Smooth muscle cell (in vitro differentiated cells): ENCODE data around the gene ETNK1. TPM values are rescaled to one million over a fixed set of nuclear protein-coding genes. Genes with fewer than 3 reads are reported as not detected.
A peak's percentile ranks its signal among the peaks of the same experiment; 100 is the strongest.
"Not testable (repeated sequence)": the region's sequence is repeated elsewhere in the genome, so short reads cannot be mapped to it uniquely, and the experiment has no call there.

ENCODE experiments used
- DNase-seq: peaks from one replicate; lab custom pipeline; 2025; ENCODE audit not compliant: unreplicated experiment; lab: John Stamatoyannopoulos, UW
- H2AFZ ChIP-seq: fragments of 200-600 bp; sonication (generic); 2 replicates; pipeline ENCODE4 v1.6.0; 2016; ENCODE audit warnings: antibody characterized with exemption, low read depth, mild to moderate bottlenecking
- H3F3A ChIP-seq: fragments of 200-600 bp; sonication (generic); 2 replicates; pipeline ENCODE4 v1.6.0; 2017; ENCODE audit warnings: antibody characterized with exemption, low read depth
- H3K27ac ChIP-seq: fragments of 200-600 bp; sonication (generic); 2 replicates; pipeline ENCODE4 v1.5.1; 2016; ENCODE audit warnings: low read depth, mild to moderate bottlenecking
- H3K27me3 ChIP-seq: fragments of 200-600 bp; sonication (generic); 2 replicates; pipeline ENCODE4 v1.6.1; 2016; ENCODE audit warnings: low read depth, mild to moderate bottlenecking
- H3K36me3 ChIP-seq: fragments of 200-600 bp; sonication (generic); 2 replicates; pipeline ENCODE4 v1.5.1; 2016; ENCODE audit warnings: low read depth
- H3K4me1 ChIP-seq: fragments of 200-600 bp; sonication (generic); 2 replicates; pipeline ENCODE4 v1.5.1; 2016; ENCODE audit warnings: low read depth
- H3K4me2 ChIP-seq: fragments of 200-600 bp; sonication (generic); 2 replicates; pipeline ENCODE4 v1.6.0; 2016; ENCODE audit warnings: mild to moderate bottlenecking
- H3K4me3 ChIP-seq: fragments of 200-600 bp; sonication (generic); 2 replicates; pipeline ENCODE4 v1.5.1; 2016; ENCODE audit warnings: mild to moderate bottlenecking
- H3K79me2 ChIP-seq: fragments of 200-600 bp; sonication (generic); 2 replicates; pipeline ENCODE4 v1.6.0; 2016; ENCODE audit warnings: low read depth, mild to moderate bottlenecking
- H3K9ac ChIP-seq: fragments of 200-600 bp; sonication (generic); 2 replicates; pipeline ENCODE4 v1.6.0; 2016; ENCODE audit warnings: low read depth
- H3K9me3 ChIP-seq: fragments of 200-600 bp; sonication (generic); replicated peaks from 2 replicates; pipeline ENCODE4 v1.5.1; 2016; ENCODE audit warnings: low read depth
- H4K20me1 ChIP-seq: fragments of 200-600 bp; sonication (generic); 2 replicates; pipeline ENCODE4 v1.6.0; 2016; ENCODE audit warnings: low read depth
- WGBS: methylation state at CpG from one replicate; pipeline ENCODE4 v1.1.7; 2016; ENCODE audit warnings: low lambda C conversion rate; 5-methylcytosine and 5-hydroxymethylcytosine counted together
- polyA plus RNA-seq: library from polyadenylated mRNA; unstranded; fragments of >200 nt; fragmentation: Nextera tagmentation; extraction: Ambion mirVana; gene quantifications from 2 replicates; pipeline ENCODE4 v1.2.1, GENCODE V29; 2016
- total RNA-seq: library from RNA; depleted of rRNA; stranded (reverse); fragments of >200 nt; gene quantifications from 2 replicates; pipeline ENCODE4 v1.2.3, GENCODE V29; 2014
- TF ChIP-seq, protein P1 (sequence below): fragments of 200-600 bp; sonication (generic); IDR thresholded peaks from 2 replicates; pipeline ENCODE4 v1.5.1; 2017; ENCODE audit warnings: borderline replicate concordance, mild to moderate bottlenecking, antibody characterized with exemption; ENCODE audit not compliant: insufficient read depth, poor library complexity, severe bottlenecking

Gene ETNK1
- total and polyA plus RNA-seq, 2 experiments from 2014 or later, result 19.2 to 35.7 TPM

DNA sequence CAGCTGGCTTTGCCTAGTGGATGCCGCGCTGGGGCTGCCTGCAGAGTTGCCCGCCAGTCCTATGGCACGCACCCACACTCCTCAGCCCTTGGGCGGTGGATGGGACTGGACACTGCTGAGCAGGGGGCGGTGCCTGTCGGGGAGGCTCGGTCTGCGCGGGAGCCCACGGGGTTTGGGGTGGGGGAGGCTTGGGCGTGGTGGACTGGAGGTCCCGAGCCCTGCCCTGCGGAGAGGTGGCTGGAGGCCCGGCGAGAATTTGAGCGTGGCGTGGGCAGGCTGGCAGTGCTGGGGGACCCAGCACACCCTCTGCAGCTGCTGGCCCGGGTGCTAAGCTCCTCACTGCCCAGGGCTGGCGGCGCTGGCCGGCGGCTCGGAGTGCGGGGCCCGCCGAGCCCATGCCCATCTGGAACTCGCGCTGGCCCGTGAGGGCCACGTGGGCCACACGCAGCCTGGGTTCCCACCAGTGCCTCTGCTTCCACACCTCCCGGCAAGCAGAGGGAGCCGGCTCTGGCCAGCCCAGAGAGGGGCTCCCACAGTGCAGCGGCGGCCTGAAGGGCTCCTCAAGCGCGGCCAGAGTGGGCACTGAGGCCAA, 68.1 kb downstream of the ETNK1 start:
- no peak overlapping the region for H3K9ac ChIP-seq
- TF ChIP-seq, protein P1, sequence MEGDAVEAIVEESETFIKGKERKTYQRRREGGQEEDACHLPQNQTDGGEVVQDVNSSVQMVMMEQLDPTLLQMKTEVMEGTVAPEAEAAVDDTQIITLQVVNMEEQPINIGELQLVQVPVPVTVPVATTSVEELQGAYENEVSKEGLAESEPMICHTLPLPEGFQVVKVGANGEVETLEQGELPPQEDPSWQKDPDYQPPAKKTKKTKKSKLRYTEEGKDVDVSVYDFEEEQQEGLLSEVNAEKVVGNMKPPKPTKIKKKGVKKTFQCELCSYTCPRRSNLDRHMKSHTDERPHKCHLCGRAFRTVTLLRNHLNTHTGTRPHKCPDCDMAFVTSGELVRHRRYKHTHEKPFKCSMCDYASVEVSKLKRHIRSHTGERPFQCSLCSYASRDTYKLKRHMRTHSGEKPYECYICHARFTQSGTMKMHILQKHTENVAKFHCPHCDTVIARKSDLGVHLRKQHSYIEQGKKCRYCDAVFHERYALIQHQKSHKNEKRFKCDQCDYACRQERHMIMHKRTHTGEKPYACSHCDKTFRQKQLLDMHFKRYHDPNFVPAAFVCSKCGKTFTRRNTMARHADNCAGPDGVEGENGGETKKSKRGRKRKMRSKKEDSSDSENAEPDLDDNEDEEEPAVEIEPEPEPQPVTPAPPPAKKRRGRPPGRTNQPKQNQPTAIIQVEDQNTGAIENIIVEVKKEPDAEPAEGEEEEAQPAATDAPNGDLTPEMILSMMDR, result no peak
- no peaks in the 10 kb centered on the region for H3K36me3 ChIP-seq
- H4K20me1 ChIP-seq, result no peaks in the 10 kb centered on the region
- 94% methylated on average over 34 of the region's 38 CpGs for WGBS
- H2AFZ ChIP-seq, result no peak overlapping the region
- no peak overlapping the region for H3K4me2 ChIP-seq
- H3K27me3 ChIP-seq, result no peaks in the 10 kb centered on the region
- H3F3A ChIP-seq, result no peaks in the 10 kb centered on the region
- no peaks in the 10 kb centered on the region for H3K79me2 ChIP-seq
- H3K4me1 ChIP-seq, result no peaks in the 10 kb centered on the region
- no peaks in the 10 kb centered on the region for H3K9me3 ChIP-seq
- DNase-seq, result no peak
- H3K4me3 ChIP-seq, result no peak overlapping the region
- no peak overlapping the region for H3K27ac ChIP-seq

DNA sequence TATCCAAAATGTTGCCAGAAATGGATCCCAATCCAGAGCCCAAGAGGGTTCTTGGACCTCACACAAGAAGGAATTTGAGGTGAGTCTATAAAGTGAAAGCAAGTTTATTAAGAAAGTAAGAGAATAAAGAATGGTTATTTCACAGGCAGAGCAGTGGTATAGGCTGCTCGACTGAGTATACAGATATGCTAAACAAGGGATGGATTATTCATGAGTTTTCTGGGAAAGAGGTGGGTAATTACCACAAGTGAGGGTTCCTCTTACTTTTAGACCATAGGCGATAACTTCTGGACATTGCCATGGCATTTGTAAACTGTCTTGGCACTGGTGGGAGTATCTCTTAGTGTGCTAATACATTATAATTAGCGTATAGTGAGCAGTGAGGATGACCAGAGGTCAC, 73.6 kb downstream of the ETNK1 start:
- Histone ChIP-seq H3K9ac (no peak overlapping the region), H3K27ac (no peak overlapping the region), H3K4me3 (no peak overlapping the region), H3K9me3 (no peaks in the 10 kb centered on the region), H3K27me3 (no peaks in the 10 kb centered on the region), H3K36me3 (no peaks in the 10 kb centered on the region), H3K4me2 (no peak overlapping the region), H2AFZ (no peak overlapping the region), H3K79me2 (no peaks in the 10 kb centered on the region), H4K20me1 (no peaks in the 10 kb centered on the region), H3F3A (no peaks in the 10 kb centered on the region), H3K4me1 (no peaks in the 10 kb centered on the region)
- no peak for DNase-seq
- WGBS, result 96% methylated on average over 3 of the region's 3 CpGs
- TF ChIP-seq, protein P1, result no peak

- 85% methylated on average over 11 of the region's 11 CpGs for WGBS
- H3K27me3 ChIP-seq, H3K27ac ChIP-seq, H3K4me2 ChIP-seq, H4K20me1 ChIP-seq, H3F3A ChIP-seq, H3K9me3 ChIP-seq, H3K36me3 ChIP-seq, H3K4me1 ChIP-seq, H3K9ac ChIP-seq, DNase-seq, H2AFZ ChIP-seq, H3K79me2 ChIP-seq: not testable (repeated sequence)
- H3K4me3 ChIP-seq, result peak overlapping the region; percentile 15
Measured at GRCh38 chr12:22699705-22700104, 74.7 kb downstream of the ETNK1 start.

DNA sequence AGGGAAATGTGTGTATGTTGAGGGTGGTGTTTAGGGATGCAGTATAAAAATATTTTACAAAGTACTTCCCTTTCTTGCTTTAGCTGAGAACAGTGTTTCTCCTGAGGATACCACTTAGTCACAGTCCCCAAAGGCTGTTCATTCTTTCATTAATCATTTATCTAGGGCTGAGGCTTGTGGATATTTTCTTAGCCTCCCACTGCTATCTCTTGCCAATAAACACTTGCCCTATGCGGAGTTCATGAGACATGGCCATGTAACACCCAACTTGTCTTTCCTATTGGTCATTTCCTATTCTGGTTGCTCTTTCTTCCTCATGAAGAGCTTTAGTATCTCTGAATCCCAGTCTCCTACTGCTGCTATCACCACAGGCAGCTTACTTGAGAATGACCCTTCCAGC, 75.1 kb downstream of the ETNK1 start:
- no peak overlapping the region for H2AFZ ChIP-seq
- H3K9me3 ChIP-seq, result no peaks in the 10 kb centered on the region
- H3K79me2 ChIP-seq, result no peaks in the 10 kb centered on the region
- no peaks in the 10 kb centered on the region for H3K27me3 ChIP-seq
- DNase-seq, result no peak
- no peaks in the 10 kb centered on the region for H3F3A ChIP-seq
- TF ChIP-seq, protein P1, result no peak
- peak overlapping the region; percentile 15 for H3K4me3 ChIP-seq
- H3K4me2 ChIP-seq, result no peak overlapping the region
- no peaks in the 10 kb centered on the region for H3K36me3 ChIP-seq
- H3K9ac ChIP-seq, result no peak overlapping the region
- H3K4me1 ChIP-seq, result no peaks in the 10 kb centered on the region
- H3K27ac ChIP-seq, result no peak overlapping the region
- H4K20me1 ChIP-seq, result no peaks in the 10 kb centered on the region
- 23% methylated on average over 1 of the region's 1 CpG for WGBS

GRCh38 chr12:22701216-22701809, 76.3 kb downstream of the ETNK1 start:
- not testable (repeated sequence) for H3K4me2 ChIP-seq, H3K27ac ChIP-seq, H3K9me3 ChIP-seq, H3K27me3 ChIP-seq, H3K4me1 ChIP-seq, H3F3A ChIP-seq, DNase-seq, H3K79me2 ChIP-seq, H2AFZ ChIP-seq, H3K36me3 ChIP-seq, H3K4me3 ChIP-seq, H3K9ac ChIP-seq, H4K20me1 ChIP-seq
- 57% methylated on average over 7 of the region's 7 CpGs for WGBS
